Effector CD4-positive, alpha-beta T cell (primary cell): ENCODE results near the gene GAS6.
"Not testable (repeated sequence)": the region's sequence is repeated elsewhere in the genome, so short reads cannot be mapped to it uniquely, and the experiment has no call there.

ENCODE experiments used
- DNase-seq: peaks from one replicate; pipeline ENCODE4 v3.0.0-alpha.2; 2020
- total RNA-seq: gene quantifications from one replicate; lab custom pipeline; 2026; lab: John Stamatoyannopoulos, UW

Gene GAS6
- 3.0 reads per million, percentile 10 among the genes with 10 or more reads in this experiment for total RNA-seq

GRCh38 chr13:113863524-113864272, at the start of gene GAS6:
Gene GAS6 (minus strand): TSS chr13:113864076. CDS start chr13:113863920, 156 bp downstream.
- DNase-seq = no peak

DNA sequence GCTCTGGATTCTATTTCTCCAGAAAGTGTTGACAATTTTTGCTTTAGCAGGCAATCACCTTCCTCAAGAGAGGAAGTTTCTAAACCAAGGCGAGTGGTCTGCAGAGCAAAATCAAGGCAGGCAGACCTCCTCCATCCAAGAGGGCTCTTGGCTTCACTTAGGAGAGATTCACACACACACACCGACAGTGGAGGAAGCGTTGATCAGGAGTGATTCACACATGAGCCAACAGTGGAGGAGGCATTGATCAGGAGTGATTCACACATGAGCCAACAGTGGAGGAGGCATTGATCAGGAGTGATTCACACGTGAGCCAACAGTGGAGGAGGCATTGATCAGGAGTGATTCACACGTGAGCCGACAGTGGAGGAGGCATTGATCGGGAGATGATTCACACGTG, 49.5 kb upstream of the GAS6 start:
- not testable (repeated sequence) for DNase-seq

- no peak for DNase-seq
These were observed 48.7 kb upstream of the GAS6 start for GRCh38 chr13:113912596-113912995.

DNA sequence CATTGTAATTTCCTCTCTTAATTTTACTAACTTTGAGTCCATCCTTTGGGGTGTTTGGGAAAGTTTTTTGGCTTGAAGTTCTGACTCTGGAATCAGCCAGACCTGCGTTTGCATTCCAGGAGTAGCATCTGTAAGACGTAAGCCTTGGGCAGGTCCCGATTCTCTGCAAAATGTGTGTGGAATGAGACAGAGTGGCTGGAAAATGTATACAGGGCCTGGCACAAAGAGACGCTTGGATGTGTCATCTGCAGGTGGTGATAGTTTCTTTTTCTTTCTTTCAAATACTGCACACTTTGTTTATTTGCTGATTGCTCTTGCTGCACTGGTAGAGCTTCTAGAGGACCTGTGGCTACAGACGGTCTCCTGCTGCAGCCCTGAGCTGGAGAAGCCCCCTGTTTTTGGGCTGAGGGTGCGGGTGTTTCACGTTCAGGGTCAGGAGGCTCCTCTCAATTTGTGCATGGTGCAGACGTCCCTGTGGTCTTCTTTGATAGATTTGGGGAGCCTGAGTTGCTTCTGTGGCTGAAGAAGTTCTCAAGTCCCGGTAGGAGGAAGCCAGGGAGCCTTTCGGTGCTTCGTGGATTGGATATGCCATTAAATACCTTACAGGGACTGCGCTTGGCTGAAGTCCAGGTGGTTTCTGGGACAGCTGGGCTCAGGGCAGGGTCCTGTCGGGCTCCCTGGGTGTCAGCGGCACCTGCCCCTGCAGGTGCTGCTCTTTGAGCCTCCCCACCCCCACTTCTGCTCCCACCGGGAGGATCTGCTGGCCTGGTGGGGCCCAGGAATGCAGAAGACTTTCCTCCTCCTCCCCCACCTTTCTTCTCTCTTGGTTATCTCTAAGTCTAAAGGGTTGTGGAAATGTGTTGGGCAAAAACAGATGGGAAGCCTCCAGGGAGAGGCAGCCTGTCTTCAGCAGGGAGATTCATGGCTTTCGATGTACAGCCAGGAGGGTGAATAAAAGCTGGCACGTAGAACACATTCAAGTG, 44.0 kb upstream of the GAS6 start:
- no peak for DNase-seq

- DNase-seq = no peak
These were observed 42.7 kb upstream of the GAS6 start for GRCh38 chr13:113906571-113906970.

DNA sequence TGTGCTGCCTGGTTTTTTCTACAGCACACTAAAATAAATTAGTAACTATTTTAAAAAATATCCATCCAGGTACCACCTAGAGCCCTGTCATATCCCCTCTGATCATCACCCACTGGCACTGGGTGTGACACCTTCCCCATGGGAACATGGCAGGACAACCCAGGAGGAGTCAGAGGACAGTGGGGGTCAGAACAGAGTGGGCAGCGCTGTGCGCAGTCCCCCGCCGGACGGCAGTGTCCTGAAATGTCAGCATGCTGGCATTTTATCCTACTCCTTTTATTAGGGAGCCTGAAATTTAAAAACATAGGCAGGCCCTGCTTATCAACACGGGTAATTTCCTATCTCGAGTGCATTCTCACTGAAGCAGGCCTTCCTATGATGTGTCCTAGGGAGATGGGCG, 42.1 kb upstream of the GAS6 start:
- DNase-seq = no peak

- DNase-seq = no peak
These were observed 41.1 kb upstream of the GAS6 start for GRCh38 chr13:113905018-113905417.

DNA sequence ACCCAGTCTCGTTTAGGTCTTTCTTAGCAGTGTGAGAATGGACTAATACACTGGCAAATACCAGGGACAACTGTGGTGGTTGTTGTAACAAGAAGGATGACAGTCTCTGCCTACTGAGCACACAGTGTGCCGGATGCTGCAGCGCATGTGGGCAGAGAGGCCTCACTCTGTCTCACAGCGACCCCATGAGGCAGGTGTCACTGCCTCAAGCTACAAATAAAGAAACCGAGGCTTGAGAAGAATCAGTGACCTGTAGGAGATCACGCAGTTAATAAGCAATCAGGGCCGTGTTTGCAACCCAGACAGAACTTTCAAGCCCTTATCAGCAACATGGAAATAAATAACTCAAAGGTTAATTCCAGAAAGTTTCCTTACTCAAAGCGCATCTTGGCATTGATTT, 40.5 kb upstream of the GAS6 start:
- DNase-seq = no peak

GRCh38 chr13:113903912-113904311, 40.0 kb upstream of the GAS6 start:
- DNase-seq = no peak

- no peak for DNase-seq
These were observed 39.3 kb upstream of the GAS6 start for GRCh38 chr13:113902986-113903775.

DNA sequence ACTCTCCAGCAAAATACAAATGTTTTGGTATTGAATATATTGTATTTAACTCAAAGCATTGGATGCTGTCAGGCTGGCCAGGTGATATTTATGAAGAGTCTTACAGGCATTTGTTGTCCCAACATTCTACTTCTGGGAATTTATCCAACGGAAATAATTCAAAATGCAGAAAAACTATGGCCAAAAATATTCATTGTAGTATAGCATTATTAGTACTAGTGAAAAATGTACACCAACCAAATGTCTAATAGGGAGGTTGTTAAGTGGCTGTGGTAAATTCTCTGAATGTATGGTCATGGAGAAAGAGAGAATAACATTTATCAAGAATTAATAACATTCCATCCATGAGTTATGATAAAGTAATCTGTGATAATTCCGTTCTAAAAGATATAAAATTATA, 38.6 kb upstream of the GAS6 start:
- no peak for DNase-seq

- DNase-seq = no peak
These were observed 37.8 kb upstream of the GAS6 start for GRCh38 chr13:113901642-113902041.

- no peak for DNase-seq
These were observed 37.4 kb upstream of the GAS6 start for GRCh38 chr13:113901231-113901630.

DNA sequence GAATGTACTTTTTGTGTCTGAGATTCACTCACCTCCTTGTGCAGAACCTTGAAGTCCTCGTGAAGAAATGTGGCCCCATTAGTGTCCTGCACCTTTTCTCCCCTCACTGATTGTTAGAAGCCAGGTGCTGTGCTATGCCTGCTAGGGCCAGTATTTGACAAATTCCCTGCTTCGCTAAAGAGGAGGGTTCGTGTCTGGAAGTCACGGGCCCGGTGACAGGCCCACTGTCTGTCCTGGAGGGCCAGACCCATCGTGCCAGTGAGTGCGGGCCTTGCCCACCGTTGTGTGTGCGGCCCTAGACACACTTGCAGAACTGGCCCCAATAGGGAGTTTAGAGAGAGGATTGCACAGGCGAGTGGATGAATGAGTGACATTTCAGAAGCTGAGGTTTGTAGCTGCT, 36.8 kb upstream of the GAS6 start:
- DNase-seq = no peak

DNA sequence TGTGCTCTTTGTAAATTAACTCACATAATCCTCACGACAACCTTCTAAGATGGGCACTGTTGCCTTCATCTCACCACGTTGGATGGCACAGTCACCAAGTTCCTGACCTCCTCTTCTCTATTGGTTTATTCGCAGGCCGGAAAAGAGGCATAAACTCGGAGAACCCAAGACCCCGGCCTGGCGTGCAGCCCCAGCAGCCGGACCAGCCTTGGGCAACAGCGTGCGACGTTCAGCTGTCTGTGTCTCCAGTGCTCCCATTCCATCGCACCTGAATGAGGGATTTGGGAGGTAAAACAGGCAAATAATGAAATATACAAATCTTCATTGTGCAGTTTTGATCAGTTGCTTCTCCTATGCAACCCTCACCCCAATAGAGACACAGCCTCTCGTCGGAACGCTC, 34.5 kb upstream of the GAS6 start:
- no peak for DNase-seq

- DNase-seq = no peak
These were observed 34.1 kb upstream of the GAS6 start for GRCh38 chr13:113897966-113898365.

DNA sequence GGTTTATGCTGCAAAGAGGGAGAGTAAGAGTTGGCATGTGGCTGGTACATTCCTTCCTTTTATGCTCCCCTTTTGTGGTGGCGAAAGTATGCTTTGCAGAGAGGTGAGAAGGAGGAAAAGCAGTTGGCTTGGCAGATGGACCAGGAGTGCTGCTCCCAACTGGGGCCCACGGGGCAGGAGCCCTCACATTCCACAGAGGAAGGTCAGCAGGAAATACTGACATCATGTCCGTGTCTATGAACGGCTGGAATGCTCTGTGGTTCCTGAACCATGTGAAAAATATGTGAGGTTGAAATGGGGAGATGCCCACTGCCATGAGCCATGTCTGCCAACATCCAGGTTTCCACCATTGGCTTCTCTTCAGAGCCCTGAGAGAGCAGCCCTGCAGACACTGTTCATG, 33.3 kb upstream of the GAS6 start:
- no peak for DNase-seq

DNA sequence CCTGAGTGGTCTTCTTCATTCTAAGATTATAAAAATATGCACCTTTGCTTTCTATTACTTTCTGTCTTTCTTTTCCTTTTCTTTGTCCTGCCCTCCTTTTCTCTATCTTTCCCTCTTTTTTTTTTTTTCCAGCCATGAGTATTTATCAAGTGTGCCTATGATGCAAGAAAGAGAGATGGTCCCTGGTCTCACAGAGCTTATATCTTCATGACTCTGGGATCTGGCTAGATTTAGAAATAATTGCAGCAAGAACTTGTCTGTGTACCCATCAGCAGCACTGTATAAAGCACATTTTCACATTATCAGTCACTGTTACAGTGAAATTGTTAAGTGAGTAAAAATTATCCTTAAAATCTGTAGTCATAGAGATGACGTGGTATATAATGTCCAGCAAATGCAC, 31.6 kb upstream of the GAS6 start:
- DNase-seq = no peak

DNA sequence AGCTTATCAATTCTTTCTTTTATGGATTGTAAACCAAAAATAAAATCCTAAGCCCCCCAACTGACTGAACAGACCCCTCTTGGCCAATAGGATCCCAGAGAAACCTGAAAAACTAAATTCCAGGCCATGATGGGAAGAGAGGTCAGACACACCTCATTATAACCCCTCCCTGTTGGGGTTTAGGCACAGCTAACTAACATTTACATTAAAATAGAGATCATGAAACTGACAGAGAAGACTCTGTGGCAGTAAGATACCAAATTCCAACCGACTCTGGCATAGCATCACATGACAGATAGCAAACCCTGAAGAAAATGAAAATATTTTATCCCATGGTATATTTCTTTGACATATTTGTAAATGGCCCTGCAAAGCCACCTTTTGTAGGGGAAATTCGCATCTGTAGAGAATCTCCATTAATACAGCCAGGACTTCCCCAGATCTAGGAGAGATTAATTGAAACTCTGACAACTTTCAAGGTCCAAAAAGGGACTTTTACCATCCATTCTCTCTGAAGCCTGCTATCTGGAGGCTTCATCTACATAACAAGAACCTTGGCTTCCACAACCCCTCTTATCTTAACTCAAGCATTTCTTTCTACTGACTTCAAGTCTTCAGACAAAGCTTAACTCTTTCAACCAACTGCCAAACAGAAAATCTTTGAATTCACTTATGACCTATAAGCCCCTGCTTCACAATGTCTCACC, 27.1 kb upstream of the GAS6 start:
- no peak for DNase-seq

DNA sequence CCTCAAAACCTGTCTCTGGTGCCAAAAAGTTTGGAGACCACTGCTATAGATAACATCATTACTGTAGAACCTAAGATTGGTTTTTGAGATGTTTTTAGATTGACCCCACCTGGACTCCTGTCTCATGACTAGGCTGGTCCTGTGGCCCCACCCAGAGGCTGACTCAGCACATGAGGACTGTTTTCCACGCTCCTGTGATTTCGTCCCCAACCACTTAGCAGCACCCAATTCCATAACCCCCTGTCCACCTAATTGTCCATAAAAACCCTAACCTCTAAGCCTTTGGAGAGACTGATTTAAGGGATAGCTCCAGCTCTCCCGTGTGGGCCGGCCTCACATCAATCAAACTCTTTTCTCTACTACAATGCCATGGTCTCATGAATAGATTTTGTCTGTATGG, 25.6 kb upstream of the GAS6 start:
- no peak for DNase-seq

- DNase-seq = no peak
These were observed 24.9 kb upstream of the GAS6 start for GRCh38 chr13:113888701-113889330.

DNA sequence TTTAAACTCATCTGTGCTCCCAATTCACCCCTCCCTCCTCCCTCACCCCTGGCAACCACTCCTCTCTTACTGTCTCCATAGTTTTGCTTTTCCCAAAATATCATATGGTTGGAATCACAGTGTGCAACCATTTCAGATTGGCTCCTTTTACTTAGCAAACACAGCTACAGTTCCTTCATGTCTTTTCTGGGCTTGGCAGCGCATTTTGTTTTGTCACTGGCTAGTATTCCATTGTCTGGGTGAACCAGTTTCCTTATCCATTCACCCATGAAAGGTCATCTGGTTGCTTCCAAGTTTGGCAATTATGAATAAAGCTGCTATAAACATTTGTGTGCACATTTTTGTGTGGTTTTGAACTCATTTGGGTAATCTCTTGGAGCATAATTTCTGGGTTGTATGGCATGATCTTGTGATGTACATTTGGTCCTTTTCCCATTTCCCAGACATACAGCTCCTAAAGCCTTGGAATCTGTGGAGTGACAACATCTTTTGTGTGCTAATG, 23.9 kb upstream of the GAS6 start:
- DNase-seq = no peak
